ENCODE measurements around the gene BMP10. TPM values are rescaled to one million over a fixed set of nuclear protein-coding genes. Genes with fewer than 3 reads are reported as not detected.

The BMP10 gene
- not detected in 2 replicates for total RNA-seq (2021)
- long read RNA-seq, result 0 reads

GRCh38 chr2:68871159-68871764, at the start of gene BMP10:
TSS of gene BMP10 (minus strand) at chr2:68871397. CDS start at chr2:68871358, 39 bp downstream.
- Histone ChIP-seq H4K91ac (ENCODE audit: insufficient read length, low read depth, low read length) (no peak within 1 kb of the TSS), H3K23me2 (ENCODE audit: insufficient read length, low read depth, low read length, poor library complexity, severe bottlenecking) (no peaks in the 10 kb centered on the region), H2BK15ac (ENCODE audit: low read depth, low read length) (no peak within 1 kb of the TSS), H3K14ac (ENCODE audit: insufficient read depth, low read length) (no peak within 1 kb of the TSS), H3K79me1 (ENCODE audit: insufficient read depth, low read depth, low read length, poor library complexity, severe bottlenecking) (no peaks in the 10 kb centered on the region), H4K8ac (replicated peaks; ENCODE audit: insufficient read length, low read depth, low read length) (no peak within 1 kb of the TSS), H4K5ac (ENCODE audit: insufficient read length, low read depth, low read length) (no peak within 1 kb of the TSS), H3K18ac (ENCODE audit: insufficient read length, low read depth, low read length) (no peak within 1 kb of the TSS), H3K4me1 (ENCODE audit: insufficient read depth, low read length) (no peaks in the 10 kb centered on the region), H3K27ac (ENCODE audit: insufficient read length, low read depth, low read length) (no peak within 1 kb of the TSS), H3K79me2 (ENCODE audit: insufficient read depth, low read length) (no peaks in the 10 kb centered on the region), H2BK12ac (ENCODE audit: insufficient read length, low read depth, low read length) (no peak within 1 kb of the TSS), H2BK5ac (ENCODE audit: insufficient read length, low read length) (no peak within 1 kb of the TSS), H3K9me3 (ENCODE audit: control insufficient read depth, low read depth, low read length) (no peaks in the 10 kb centered on the region), H2AFZ (ENCODE audit: low read length) (no peak within 1 kb of the TSS), H4K20me1 (ENCODE audit: control insufficient read depth, insufficient read depth, insufficient read length) (no peaks in the 10 kb centered on the region), H3K27me3 (ENCODE audit: insufficient read depth, low read length) (no peaks in the 10 kb centered on the region), H2BK120ac (ENCODE audit: low read depth, low read length, poor library complexity, severe bottlenecking) (no peak within 1 kb of the TSS), H2AK5ac (ENCODE audit: insufficient read length, low read length) (no peak within 1 kb of the TSS), H2BK20ac (ENCODE audit: low read depth, low read length, poor library complexity, severe bottlenecking) (no peak within 1 kb of the TSS), H3K4me2 (ENCODE audit: insufficient read depth, insufficient read length, low read length) (no peak within 1 kb of the TSS), H3T11ph (ENCODE audit: low read length) (no peak within 1 kb of the TSS), H3K4ac (ENCODE audit: low read depth, low read length) (no peak within 1 kb of the TSS), H3K9ac (ENCODE audit: extremely low read depth, insufficient read length, low read length) (no peak within 1 kb of the TSS), H3K23ac (ENCODE audit: insufficient read length, low read depth, low read length) (no peak within 1 kb of the TSS), H3K56ac (ENCODE audit: insufficient read length, low read depth, low read length) (no peak within 1 kb of the TSS)
- H3K4me1 Mint-ChIP-seq, result no peaks in the 10 kb centered on the region
- no CpG with 5 or more reads among the region's 6 CpGs for WGBS (ENCODE audit: extremely low coverage, insufficient read length, low lambda C conversion rate)
- no peaks in the 10 kb centered on the region; the same call in 1 of the 2 replicates for H3K27me3 Mint-ChIP-seq (ENCODE audit: low read depth)
- H3K27ac Mint-ChIP-seq, result no peak within 1 kb of the TSS
- no peak within 1 kb of the TSS for H3K4me3 Mint-ChIP-seq
- TF ChIP-seq, protein P1, sequence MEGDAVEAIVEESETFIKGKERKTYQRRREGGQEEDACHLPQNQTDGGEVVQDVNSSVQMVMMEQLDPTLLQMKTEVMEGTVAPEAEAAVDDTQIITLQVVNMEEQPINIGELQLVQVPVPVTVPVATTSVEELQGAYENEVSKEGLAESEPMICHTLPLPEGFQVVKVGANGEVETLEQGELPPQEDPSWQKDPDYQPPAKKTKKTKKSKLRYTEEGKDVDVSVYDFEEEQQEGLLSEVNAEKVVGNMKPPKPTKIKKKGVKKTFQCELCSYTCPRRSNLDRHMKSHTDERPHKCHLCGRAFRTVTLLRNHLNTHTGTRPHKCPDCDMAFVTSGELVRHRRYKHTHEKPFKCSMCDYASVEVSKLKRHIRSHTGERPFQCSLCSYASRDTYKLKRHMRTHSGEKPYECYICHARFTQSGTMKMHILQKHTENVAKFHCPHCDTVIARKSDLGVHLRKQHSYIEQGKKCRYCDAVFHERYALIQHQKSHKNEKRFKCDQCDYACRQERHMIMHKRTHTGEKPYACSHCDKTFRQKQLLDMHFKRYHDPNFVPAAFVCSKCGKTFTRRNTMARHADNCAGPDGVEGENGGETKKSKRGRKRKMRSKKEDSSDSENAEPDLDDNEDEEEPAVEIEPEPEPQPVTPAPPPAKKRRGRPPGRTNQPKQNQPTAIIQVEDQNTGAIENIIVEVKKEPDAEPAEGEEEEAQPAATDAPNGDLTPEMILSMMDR (conservative IDR thresholded peaks at IDR 0.05), result no peak
- no peak for DNase-seq
- no peaks in the 10 kb centered on the region for H3K9me3 Mint-ChIP-seq
- H3K36me3 Mint-ChIP-seq (ENCODE audit: insufficient read depth in 1 of 3, low read depth in 3 of 3), result no peaks in the 10 kb centered on the region

Data from H9 (cell line).